GM10847 (cell line): ENCODE results near the gene SLC12A9.

ENCODE experiments used
- POLR2A ChIP-seq: IDR thresholded peaks from 2 replicates; pipeline ENCODE4 v1.6.1; 2011; ENCODE audit not compliant: insufficient read length; ENCODE audit errors: extremely low read depth

SLC12A9 gene

DNA sequence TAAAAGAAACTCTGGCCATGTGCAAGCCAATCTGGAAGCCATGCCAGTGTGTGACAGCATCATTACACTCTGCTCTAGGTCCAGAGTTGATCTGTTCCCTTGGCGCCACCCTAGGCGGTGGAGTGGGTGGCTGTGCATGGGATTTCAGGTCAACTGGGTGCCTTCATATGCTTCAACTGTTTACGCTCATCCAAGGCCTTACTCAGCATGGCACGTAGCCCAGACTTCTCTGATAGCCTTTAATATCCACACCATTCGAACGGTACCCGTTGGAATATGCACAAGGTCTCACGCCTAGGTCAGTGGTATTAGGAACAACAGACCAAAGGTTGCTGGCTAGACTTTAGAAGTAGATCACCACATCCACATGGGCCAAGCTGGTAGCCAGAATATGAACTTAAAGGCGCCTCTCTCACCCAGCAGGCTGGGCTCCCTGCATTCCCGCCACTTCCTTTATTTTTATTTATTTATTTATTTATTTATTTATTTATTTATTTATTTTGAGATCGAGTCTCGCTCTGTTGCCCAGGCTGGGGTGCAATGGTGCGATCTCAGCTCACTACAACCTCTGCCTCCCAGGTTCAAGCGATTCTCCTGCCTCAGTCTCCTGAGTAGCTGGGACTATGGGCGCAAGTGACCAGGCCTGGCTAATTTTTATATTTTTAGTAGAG is 61.8 kb downstream of the SLC12A9 start:
- no peak for TF ChIP-seq POLR2A

DNA sequence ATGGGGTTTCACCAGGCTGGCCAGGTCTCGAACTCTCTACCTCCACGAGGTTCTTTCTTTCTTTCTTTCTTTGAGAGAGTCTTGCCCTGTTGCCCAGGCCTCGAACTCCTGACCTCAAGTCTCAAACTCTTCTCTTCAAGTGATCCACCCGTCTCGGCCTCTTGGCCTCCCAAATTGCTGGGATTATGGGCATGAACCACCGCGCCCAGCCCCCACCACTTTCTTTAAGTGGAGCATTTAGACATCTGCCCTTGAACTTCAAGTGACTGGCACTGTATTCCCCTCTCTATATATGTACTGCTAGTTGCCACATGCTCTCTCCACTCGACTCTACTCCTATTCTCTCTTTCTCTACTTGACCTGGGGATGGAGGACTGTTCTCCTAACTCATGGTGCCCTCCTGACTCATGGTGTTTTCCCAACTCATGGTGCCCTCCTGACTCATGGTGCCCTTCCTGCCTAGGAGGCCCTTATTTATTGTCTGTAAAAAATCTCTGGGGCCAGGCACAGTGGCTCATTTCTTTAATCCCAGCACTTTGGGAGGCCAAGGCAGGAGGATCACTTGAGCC is 62.5 kb downstream of the SLC12A9 start:
- TF ChIP-seq POLR2A = no peak
